NCI-H226 (cell line): ENCODE results near the gene KIF13A.
"Not testable (repeated sequence)": the region's sequence is repeated elsewhere in the genome, so short reads cannot be mapped to it uniquely, and the experiment has no call there.

Experiments used
- DNase-seq: peaks from one replicate; pipeline ENCODE4 v3.0.0-alpha.2; 2015

The KIF13A gene

DNA sequence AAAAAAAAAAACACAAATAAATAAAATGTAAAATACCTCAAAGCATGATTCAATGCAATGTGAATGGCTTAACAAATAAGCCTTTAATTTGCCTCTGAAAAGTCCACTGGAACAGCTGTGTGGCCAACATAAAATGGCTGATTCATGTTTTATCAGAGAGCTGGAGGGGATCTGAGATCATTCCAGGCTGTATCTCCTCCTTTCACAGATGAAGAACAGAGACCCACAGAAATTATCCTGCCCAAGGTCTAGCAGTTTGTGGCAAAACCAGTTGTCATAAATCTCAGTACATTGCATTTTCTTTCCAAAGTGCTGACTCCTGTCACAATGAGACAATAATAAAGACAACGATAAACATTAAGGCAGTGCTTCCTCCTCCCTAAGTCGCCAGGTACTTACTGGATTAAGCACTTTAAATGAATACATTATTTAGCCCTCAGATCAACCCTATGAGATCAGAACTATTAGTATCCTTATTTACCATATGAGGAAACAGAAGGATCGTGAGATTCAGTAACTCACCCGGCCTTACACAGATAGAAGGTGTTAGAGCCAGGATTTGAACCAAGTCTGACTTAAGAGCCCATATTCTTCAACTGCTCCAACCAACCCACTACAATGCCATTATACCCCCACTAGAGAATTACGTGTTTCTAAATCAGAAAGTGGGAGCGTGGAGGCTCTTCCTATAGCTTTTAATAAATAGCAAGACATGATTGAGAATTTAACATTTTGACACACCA is 118.3 kb downstream of the KIF13A start:
- peak; percentile 52 for DNase-seq

- DNase-seq = peak; percentile 84
Measured at GRCh38 chr6:17867880-17868279, 119.6 kb downstream of the KIF13A start.

- peak; percentile 16 for DNase-seq
Measured at GRCh38 chr6:17866876-17867444, 120.5 kb downstream of the KIF13A start.

DNA sequence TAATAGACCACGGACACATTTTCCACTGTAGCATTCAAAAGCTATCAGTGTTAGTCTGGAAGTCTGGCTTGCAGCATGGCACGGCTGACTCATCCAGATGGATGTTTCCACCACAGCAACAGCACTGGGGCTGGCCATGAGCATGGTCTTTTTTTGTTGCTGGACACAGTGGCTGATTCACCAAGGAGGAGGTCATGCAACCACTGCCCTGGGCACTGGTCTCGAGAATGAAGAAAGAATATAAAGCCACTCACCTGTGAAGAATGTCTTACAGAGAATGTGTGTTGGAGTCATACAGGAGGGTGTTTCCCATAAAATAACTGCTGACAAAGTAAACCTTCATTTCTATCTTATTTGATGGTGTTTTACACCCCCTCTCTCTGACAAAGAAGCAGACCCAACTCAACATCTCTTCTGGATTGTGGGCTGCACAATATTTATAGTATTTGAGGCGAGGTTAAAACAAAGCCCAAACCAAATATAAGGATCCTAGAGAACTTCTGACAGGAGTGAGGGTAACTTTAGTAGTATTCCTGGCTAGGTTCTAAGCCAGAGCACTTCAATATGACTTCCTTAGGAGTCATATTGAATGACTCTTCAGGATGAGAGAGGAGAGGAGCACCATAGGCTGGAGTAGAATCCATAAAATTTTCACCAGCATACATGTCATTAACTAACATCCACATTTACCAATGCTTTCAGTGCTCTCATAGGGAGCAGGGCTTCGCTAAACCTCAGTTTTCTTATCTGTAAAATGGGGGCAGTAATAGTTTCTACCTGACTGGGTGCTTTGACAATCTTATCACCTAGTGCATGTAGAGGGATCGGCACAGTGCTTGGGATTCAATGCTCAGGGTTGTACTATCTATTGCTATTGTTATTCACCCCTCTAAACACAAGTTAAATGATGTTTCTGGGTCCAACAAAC is 121.4 kb downstream of the KIF13A start:
- DNase-seq = peak; percentile 100

DNA sequence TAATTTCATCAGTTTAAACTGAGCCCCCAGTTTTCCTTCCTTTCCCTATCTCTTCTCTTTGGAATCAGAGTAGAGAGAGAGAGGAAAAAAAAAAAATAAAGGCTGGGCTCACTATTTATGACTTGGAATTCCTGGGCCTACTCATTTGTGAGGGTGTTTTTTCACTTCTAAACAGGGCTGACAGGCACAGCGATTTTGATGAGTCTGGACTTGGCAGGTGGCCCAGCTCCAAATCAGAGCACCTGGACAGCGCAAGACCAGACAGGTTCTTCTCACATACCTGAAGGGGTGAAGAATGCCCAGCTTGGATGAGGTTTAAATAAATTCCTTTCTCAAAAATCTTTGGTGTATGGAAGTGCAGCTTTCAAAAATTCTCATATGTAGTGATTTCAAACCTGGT is 122.2 kb downstream of the KIF13A start:
- DNase-seq = peak; percentile 66

GRCh38 chr6:17863901-17864754 is 123.3 kb downstream of the KIF13A start:
- peak; percentile 48 for DNase-seq

GRCh38 chr6:17861361-17861760 is 126.1 kb downstream of the KIF13A start:
- DNase-seq = no peak

DNA sequence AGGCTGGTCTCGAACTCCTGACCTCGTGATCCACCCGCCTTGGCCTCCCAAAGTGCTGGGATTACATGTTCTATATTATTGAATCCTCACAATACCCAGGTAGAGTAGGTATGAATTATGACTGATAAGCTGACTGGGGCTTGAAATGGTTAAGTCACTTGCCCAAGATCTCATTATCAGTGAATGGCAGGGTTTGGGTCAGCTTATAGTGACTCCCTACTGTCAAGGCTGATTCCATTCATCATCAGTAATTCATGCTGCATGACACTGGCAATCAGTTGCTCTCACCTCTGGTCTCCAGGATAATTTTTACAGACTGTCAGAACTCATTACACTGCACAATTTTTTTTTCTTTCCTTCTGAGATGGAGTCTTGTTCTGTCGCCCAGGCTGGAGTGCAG is 127.6 kb downstream of the KIF13A start:
- DNase-seq = no peak

- DNase-seq = no peak
Measured at GRCh38 chr6:17858584-17858983, 128.9 kb downstream of the KIF13A start.

DNA sequence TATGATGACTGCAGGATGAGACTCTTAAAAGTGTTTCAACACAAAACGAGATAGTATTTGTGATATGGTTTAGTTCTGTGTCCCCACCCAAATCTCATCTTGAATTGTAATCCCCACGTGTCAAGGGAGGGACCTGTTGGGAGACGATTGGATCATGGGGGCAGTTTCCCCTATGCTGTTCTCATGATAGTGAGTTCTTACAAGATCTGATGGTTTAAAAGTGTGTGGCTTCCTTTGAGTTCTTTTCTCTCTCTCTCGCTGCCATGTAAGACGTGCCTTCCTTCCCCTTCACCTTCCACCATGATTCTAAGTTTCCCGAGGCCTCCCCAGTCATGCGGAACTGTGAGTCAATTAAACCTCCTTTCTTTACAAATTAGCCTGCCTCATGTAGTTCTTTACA is 130.2 kb downstream of the KIF13A start:
- DNase-seq = not testable (repeated sequence)

DNA sequence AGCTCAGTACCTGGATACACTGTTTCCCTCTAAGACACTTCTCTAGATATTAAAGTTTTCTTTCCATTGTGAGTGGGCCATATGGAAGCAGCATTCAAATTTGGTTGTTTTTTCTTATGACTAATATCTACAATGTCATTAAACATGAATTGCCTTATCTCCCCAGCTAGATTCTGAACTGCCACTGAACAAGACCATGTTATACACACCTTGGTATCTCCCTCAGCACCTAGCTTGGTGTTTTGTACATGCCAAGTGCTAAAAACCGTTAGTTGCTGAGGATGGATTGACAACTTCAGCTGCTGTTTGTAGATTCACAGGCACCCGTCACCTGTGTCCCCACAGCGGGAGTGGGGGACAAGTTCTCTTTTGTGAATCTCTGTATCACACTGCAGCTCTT is 131.1 kb downstream of the KIF13A start:
- no peak for DNase-seq

DNA sequence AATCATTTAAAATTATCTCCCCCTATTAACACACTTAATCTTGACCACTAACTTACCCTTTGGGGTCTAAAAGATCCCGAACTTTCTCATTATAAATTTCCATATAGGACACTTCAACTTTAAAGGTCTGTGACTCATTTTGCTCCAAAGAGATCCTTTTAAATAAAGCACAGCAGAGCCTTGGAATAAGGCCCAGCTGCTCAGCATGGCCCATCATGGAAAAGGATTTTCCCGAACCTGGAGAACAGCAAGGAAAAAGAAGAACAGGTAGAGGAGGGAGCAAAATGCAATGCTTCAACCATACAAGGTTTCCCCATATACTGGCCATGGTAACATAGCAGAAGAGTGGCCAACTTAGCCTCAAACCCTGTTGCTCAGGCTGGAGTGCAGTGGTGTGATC is 132.1 kb downstream of the KIF13A start:
- no peak for DNase-seq

DNA sequence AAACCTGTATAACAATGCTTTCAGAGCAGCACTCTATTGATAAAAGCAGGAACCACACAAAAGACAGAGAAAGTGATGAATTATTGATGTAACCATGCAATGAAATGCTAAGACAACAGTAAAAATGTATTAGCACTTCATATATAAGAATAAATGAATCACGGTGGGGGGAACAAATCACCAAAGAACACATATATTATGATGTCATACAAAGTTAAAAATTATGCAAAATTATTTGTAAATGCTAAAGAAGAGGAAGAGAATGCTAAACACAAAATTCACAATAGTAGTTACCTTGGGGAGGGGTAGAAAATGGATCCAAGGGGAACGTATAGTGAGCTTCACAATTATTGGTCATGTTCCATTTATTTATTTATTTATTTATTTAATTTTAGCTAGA is 133.9 kb downstream of the KIF13A start:
- DNase-seq = no peak

DNA sequence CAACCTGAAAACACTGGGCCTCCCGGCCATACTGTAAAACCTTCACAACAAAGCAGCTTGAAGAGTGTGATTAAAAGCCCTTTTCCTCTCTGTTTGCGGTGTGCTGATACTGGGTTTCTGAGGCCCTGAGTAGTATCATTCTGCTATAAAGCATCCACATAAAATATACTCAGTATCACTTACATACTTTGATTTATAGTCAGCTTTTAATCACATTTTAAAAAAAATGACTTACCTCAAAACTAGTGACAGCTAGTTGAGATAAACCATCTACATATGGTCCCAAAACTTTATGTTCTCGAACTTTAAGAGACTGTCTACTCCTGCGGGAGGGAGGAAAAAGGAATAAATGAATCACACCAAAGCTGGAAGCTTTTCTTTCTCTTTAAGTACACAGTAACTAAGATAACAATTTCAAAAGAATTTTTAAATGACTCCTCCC is 135.7 kb downstream of the KIF13A start:
- no peak for DNase-seq

- no peak for DNase-seq
Measured at GRCh38 chr6:17851001-17851719, 136.3 kb downstream of the KIF13A start.

DNA sequence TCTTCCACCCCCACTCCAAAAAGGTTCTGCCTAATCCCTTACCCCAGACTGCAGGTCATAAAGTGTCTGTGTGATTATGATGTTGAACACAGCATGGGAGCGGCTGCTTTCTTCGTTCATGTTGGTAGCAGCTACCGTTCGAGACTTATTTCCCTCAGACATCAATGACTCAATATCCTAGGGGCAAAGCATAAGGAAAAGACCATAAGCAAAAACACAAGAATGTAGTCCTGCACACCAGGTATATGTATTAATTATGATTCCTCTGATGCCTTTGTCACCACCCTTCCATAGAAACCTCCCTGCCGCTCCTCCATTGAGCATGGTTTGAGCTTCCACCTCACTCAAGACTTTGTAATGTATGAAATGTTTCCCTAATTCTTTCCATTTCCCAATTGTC is 137.2 kb downstream of the KIF13A start:
- DNase-seq = no peak

DNA sequence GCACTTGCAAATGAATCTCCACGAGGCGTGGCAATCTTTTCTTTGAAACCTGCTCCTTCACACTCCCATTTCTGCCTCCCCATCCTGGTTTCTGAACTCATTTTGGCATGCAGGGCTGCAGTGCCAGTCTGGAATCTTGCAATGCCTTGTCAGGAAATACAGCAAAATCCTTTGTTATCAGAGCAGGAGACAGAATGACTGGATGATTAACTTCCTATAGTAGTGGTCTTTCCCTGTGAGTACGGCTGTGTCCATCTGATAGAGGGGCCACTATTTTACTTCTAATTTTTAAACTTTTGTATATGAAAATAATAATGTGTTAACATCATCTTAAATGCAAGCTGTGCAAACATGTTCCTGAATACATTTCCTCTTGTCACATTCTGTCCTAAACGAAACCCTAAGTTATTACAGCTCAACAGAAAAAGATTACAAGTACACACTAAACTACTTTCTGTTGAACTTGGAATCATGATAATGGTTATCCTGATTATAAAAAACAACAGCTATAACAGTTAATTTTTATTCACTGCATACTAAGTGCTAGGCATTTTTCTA is 140.2 kb downstream of the KIF13A start:
- DNase-seq = peak; percentile 20

DNA sequence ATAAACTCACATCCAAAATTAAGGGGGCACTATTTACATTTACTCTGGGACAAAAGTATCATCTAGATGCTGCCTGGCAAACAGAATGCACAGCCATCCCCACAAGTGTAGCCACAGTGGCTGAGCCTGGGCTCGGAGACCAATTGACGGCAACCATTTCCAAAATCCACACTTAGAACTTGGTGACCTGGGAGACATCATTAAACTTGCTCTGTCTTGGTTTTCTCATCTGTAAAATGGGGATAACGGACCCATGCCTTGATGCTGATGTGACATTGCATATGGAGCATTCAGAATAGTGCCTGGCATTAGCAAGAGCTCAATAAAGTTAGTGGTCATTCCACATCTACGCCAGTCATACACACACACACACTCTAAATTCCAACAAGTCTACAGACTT is 140.7 kb downstream of the KIF13A start:
- no peak for DNase-seq

DNA sequence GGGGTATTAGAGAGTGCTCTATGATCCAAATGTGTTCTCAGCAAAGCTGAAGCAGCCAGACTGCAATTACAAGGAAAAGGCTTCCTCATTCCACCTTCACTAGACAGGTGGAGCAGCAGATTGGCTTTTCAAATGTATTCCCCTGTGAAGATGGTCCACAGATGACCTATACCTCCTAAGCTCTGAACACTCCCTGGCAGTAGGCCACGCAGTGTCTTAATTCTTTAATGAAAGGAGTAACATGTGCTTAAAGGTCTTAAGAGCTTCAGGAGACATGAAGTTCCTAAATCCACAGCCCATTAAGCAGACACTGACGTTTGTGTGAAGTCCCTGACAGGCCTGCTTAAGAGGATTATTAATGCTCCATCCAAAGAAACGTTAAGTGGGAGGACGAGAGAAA is 141.8 kb downstream of the KIF13A start:
- no peak for DNase-seq

GRCh38 chr6:17844967-17845366 is 142.5 kb downstream of the KIF13A start:
- DNase-seq = not testable (repeated sequence)

GRCh38 chr6:17842934-17843821 is 144.3 kb downstream of the KIF13A start:
- no peak for DNase-seq
